Lower lobe of right lung (tissue), 2 donors: ENCODE data around the gene TXNDC5. TPM values are rescaled to one million over a fixed set of nuclear protein-coding genes. Genes with fewer than 3 reads are reported as not detected.

ENCODE experiments used
- ATAC-seq, 2 donors: fragments of 200-7000 bp; cut with Tn5 transposase; one replicate each; pipeline ENCODE4 v1.9.1; 2020 to 2022; ENCODE audit warnings: mild to moderate bottlenecking in 2 of 2, moderate library complexity in 2 of 2
- DNase-seq: peaks from one replicate; pipeline ENCODE4 v3.0.0-alpha.2; 2020
- H3K27ac ChIP-seq: fragments of 200-600 bp; one replicate; pipeline ENCODE4 v1.8.0; 2022
- H3K27me3 ChIP-seq: fragments of 200-600 bp; one replicate; pipeline ENCODE4 v1.8.0; 2022; ENCODE audit warnings: low read depth
- H3K36me3 ChIP-seq: fragments of 200-600 bp; one replicate; pipeline ENCODE4 v1.8.0; 2022; ENCODE audit warnings: mild to moderate bottlenecking
- H3K4me1 ChIP-seq: fragments of 200-600 bp; one replicate; pipeline ENCODE4 v1.8.0; 2022
- H3K4me3 ChIP-seq: fragments of 200-600 bp; one replicate; pipeline ENCODE4 v1.8.0; 2022; ENCODE audit warnings: mild to moderate bottlenecking
- H3K9me3 ChIP-seq: fragments of 200-600 bp; one replicate; pipeline ENCODE4 v1.8.0; 2022
- intact Hi-C: fragments of 100-400 bp; cut with DNase I; formaldehyde crosslinking; loops from one replicate; pipeline ENCODE4 v1.11.0; 2022
- total RNA-seq: library from RNA; stranded (reverse); fragmentation: NEBNext Ultra II Directional; extraction: Animal tissue kit (Norgen Biotek cat#: 25700); gene quantifications from one replicate; pipeline ENCODE4 v1.2.1, GENCODE V29; 2021
- TF ChIP-seq, protein P1 (sequence below): fragments of 200-600 bp; IDR thresholded peaks from one replicate; pipeline ENCODE4 v1.8.0; 2022; ENCODE audit warnings: antibody characterized with exemption, mild to moderate bottlenecking
- donor health status: DM: no; HTN: yes; CAD: no; lungs with severe emphysema.

The TXNDC5 gene
- total RNA-seq, 1 donor from 2014 or later: 98.3 TPM

DNA sequence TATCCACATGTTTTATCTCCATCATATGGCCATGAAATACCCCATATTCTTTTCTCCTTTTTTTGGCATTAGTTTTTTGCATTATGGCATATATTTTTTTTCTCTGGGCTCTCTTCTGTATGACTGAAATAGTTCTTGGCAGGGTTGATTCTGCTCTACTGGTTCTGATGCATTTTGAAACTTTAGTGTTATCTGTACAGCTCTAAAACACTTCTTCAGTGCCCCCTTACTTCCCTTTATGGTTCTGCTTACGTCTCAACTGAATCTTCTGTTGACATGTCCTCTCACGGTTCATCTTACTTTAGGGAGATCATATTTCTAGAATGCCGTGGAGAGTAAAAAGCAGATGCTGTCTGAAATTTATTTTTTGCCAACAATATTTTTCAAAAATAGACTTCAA, 23.2 kb upstream of the TXNDC5 start:
- Histone ChIP-seq H3K4me1 (no peaks in the 10 kb centered on the region), H3K27ac (no peak overlapping the region), H3K27me3 (no peaks in the 10 kb centered on the region), H3K4me3 (no peak overlapping the region), H3K36me3 (no peaks in the 10 kb centered on the region), H3K9me3 (no peaks in the 10 kb centered on the region)
- TF ChIP-seq, protein P1, sequence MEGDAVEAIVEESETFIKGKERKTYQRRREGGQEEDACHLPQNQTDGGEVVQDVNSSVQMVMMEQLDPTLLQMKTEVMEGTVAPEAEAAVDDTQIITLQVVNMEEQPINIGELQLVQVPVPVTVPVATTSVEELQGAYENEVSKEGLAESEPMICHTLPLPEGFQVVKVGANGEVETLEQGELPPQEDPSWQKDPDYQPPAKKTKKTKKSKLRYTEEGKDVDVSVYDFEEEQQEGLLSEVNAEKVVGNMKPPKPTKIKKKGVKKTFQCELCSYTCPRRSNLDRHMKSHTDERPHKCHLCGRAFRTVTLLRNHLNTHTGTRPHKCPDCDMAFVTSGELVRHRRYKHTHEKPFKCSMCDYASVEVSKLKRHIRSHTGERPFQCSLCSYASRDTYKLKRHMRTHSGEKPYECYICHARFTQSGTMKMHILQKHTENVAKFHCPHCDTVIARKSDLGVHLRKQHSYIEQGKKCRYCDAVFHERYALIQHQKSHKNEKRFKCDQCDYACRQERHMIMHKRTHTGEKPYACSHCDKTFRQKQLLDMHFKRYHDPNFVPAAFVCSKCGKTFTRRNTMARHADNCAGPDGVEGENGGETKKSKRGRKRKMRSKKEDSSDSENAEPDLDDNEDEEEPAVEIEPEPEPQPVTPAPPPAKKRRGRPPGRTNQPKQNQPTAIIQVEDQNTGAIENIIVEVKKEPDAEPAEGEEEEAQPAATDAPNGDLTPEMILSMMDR: no peak
- ATAC-seq: no peak
- intact Hi-C loops: no loop called here
- no peak for DNase-seq

DNA sequence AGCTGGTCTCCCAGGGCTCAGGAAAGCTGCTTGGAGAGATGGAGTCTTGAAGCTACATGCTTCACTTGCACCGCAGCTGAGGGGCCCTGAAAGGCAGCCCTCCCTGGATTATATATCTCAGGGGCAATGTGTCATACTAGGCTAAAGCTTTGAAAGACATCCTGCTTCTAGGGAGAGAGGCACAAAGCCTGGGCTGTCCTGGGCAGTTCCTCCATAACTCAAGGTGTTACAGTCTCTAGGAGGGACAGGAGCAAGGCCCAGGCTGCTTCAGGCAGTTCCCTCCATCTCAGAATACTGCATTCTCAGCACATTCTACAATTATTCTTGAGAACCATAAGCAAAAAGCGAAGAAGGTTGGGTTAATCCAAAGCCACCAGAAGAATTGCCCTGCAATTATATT, 22.0 kb upstream of the TXNDC5 start:
- no peak overlapping the region for H3K27ac ChIP-seq
- no peaks in the 10 kb centered on the region for H3K9me3 ChIP-seq
- TF ChIP-seq, protein P1: no peak
- no peak overlapping the region for H3K4me3 ChIP-seq
- H3K4me1 ChIP-seq: no peaks in the 10 kb centered on the region
- ATAC-seq (no peak), DNase-seq (no peak)
- intact Hi-C loops: no loop called here
- no peaks in the 10 kb centered on the region for H3K36me3 ChIP-seq
- no peaks in the 10 kb centered on the region for H3K27me3 ChIP-seq

DNA sequence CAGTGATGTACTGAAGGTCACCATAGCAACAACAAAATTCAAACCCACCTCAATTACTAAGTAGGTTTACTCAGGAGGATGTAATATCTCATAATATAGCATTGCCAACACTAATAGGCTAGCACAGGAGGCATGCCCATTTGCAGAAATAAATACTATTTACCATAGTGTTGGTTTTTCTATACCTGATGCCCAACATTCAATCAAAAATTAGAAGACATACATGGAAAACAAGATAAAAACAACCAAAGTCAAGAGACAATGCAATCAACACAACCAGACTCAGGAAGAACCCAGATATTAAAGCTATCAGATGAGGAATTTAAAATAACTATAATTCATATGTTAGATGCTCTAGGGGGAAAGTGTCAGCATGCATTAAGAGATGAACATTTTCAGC, 14.3 kb upstream of the TXNDC5 start:
- TF ChIP-seq, protein P1: no peak
- no peak overlapping the region for H3K27ac ChIP-seq
- no peaks in the 10 kb centered on the region for H3K4me1 ChIP-seq
- H3K27me3 ChIP-seq: no peaks in the 10 kb centered on the region
- ATAC-seq (no peak), DNase-seq (no peak)
- intact Hi-C loops: no loop called here
- H3K4me3 ChIP-seq: no peak overlapping the region
- peaks cover 5% of the 10 kb centered on the region for H3K9me3 ChIP-seq
- no peaks in the 10 kb centered on the region for H3K36me3 ChIP-seq

DNA sequence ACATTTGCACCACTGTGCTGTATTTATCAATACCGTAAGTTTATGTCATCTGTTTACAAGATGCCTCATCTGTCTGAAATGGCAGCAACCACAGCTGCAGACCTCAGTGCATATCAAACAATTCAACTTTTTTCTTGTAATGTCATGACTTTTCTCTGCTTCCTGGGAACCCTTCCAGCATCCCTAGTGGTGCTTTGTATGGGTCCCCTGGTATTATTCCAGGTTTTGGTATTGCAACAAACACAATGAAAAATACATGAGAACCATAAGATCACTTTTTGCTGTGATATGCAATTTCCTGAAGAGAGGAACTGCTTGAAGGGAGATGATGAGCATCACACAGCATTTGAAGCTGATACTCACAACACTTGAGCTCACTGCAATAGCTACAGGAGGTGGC, 12.0 kb upstream of the TXNDC5 start:
- no peak overlapping the region for H3K27ac ChIP-seq
- no peak for DNase-seq
- no peak for ATAC-seq
- H3K27me3 ChIP-seq: no peaks in the 10 kb centered on the region
- intact Hi-C loops: no loop called here
- TF ChIP-seq, protein P1: no peak
- H3K4me1 ChIP-seq: no peaks in the 10 kb centered on the region
- H3K9me3 ChIP-seq: peaks cover 5% of the 10 kb centered on the region
- no peaks in the 10 kb centered on the region for H3K36me3 ChIP-seq
- no peak overlapping the region for H3K4me3 ChIP-seq

DNA sequence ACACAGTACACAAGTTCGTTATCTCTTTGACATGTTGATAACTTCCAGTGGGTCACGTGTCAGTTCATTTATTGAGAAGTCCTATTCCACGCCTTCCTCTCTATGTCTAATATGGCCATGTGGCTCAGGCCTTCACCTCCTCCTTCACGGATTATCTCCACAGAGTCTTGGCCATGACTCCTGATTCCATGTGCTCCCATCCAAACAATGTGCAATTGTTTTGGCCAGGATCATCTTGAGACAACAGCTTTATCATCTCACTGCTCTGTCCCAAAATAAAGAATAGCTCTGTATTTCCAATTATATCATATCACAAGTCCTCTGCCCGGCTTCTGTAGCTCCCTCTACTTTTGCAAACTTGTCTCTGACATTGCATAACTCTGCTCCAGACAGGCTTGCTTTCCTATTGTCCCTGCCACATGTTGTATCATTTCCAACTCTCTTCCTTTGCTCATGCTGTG, 11.1 kb upstream of the TXNDC5 start:
- intact Hi-C loops: no loop called here
- Histone ChIP-seq H3K27ac (no peak overlapping the region), H3K4me3 (no peak overlapping the region), H3K27me3 (no peaks in the 10 kb centered on the region), H3K9me3 (peaks cover 5% of the 10 kb centered on the region), H3K4me1 (no peaks in the 10 kb centered on the region), H3K36me3 (no peaks in the 10 kb centered on the region)
- no peak for DNase-seq
- ATAC-seq: no peak
- TF ChIP-seq, protein P1: no peak

DNA sequence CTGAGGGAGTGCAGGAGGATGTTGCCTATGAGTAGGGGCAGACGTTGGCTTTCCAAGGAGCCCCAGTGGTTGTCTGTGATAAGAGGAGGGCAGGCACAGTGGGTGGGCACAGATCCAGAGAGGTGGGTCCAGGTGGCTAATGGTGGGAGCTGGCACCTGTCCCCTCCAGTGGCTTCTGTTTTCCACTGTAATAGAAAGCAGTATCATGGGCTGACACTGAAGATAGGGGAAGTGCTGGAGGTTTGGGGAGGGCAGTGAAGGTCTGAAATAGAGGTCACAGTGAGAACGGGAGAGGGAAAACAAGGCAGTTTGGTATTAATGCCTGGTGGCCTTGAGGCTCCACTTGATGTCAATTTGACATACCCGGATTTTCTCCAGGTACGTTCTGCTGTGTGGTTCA, 10.5 kb upstream of the TXNDC5 start:
- TF ChIP-seq, protein P1: no peak
- intact Hi-C loops: no loop called here
- no peak for ATAC-seq
- Histone ChIP-seq H3K27me3 (no peaks in the 10 kb centered on the region), H3K27ac (no peak overlapping the region), H3K36me3 (no peaks in the 10 kb centered on the region), H3K4me3 (no peak overlapping the region), H3K9me3 (peaks cover 5% of the 10 kb centered on the region), H3K4me1 (no peaks in the 10 kb centered on the region)
- no peak for DNase-seq
